Naive B cell (primary cell): ENCODE data around the gene DDIT4. TPM values are rescaled to one million over a fixed set of nuclear protein-coding genes. Genes with fewer than 3 reads are reported as not detected.
"Not testable (repeated sequence)": the region's sequence is repeated elsewhere in the genome, so short reads cannot be mapped to it uniquely, and the experiment has no call there.

Experiments
- ATAC-seq, 2 donors: fragments of 150-1000 bp; cut with Tn5 transposase; 2 replicates each; pipeline ENCODE4 v1.10.0; 2021; ENCODE audit warnings: low read depth in 2 of 2, mild to moderate bottlenecking in 2 of 2, moderate library complexity in 2 of 2
- DNase-seq: peaks from one replicate; pipeline ENCODE4 v3.0.0; 2022
- H3K27ac Mint-ChIP-seq, 6 donors: one replicate each; pipeline ENCODE4 v1.8.0; 2020 to 2022; ENCODE audit warnings: mild to moderate bottlenecking in 6 of 6, mixed read lengths in 6 of 6, moderate library complexity in 5 of 6, inconsistent platforms in 2 of 6
- H3K27me3 Mint-ChIP-seq, 3 donors: one replicate each; pipeline ENCODE4 v1.8.0; 2021 to 2022; ENCODE audit warnings: mixed read lengths in 3 of 3, mild to moderate bottlenecking in 1 of 3
- H3K36me3 Mint-ChIP-seq, 2 donors: one replicate each; pipeline ENCODE4 v1.8.0; 2020 to 2022; ENCODE audit warnings: mixed read lengths in 2 of 2, inconsistent platforms in 1 of 2, mild to moderate bottlenecking in 1 of 2
- H3K4me1 Mint-ChIP-seq, 3 donors: one replicate each; pipeline ENCODE4 v1.8.0; 2020 to 2022; ENCODE audit warnings: mixed read lengths in 3 of 3, inconsistent platforms in 1 of 3, mild to moderate bottlenecking in 1 of 3, moderate library complexity in 1 of 3
- H3K4me3 Mint-ChIP-seq, 8 donors: one replicate each; pipeline ENCODE4 v1.8.0; 2020 to 2022; ENCODE audit warnings: mild to moderate bottlenecking in 8 of 8, mixed read lengths in 8 of 8, moderate library complexity in 8 of 8, inconsistent platforms in 2 of 8
- H3K9me3 Mint-ChIP-seq, 7 donors: one replicate each; pipeline ENCODE4 v1.8.0; 2020 to 2022; ENCODE audit warnings: mixed read lengths in 7 of 7, mild to moderate bottlenecking in 5 of 7, inconsistent platforms in 2 of 7, moderate library complexity in 1 of 7
- polyA plus RNA-seq, 6 donors: library from polyadenylated mRNA; unstranded; fragments of 300-500 nt; fragmentation: Illumina TruSeq; gene quantifications; one replicate each; pipeline ENCODE4 v1.2.3, GENCODE V29; 2021; ENCODE audit warnings: low read depth in 6 of 6

DDIT4 gene
- 100 to 1,000 TPM in 1 of 6 donors, 10 to 100 TPM in 5; 22.6 to 124 (median 78.2) TPM for polyA plus RNA-seq

- Mint-ChIP-seq H3K27ac (peak within 1 kb of the TSS; percentile 91 to 98 (median 96)), H3K4me3 (peak within 1 kb of the TSS; percentile 95 to 100 (median 98)), H3K27me3 (no peaks in the 10 kb centered on the region), H3K4me1 (peaks cover 43 to 62% (median 53%) of the 10 kb centered on the region in 3 donors), H3K9me3 (no peaks in the 10 kb centered on the region), H3K36me3 (peaks cover 5 to 17% of the 10 kb centered on the region in 2 donors)
- ATAC-seq, result peak; percentile 93
- peak; percentile 97 for DNase-seq
Measured at GRCh38 chr10:72273410-72274212, at the start of gene DDIT4. Gene DDIT4 (plus strand): TSS chr10:72273924. CDS start chr10:72274217, 293 bp downstream.

- peaks cover 39 to 70% (median 46%) of the 10 kb centered on the region in 3 donors for H3K4me1 Mint-ChIP-seq
- not testable (repeated sequence) for H3K9me3 Mint-ChIP-seq, ATAC-seq, DNase-seq, H3K36me3 Mint-ChIP-seq, H3K27me3 Mint-ChIP-seq
- H3K27ac Mint-ChIP-seq, result peak overlapping the region; percentile 82 to 95 (median 92)
- peak overlapping the region in 7 of 8 donors; percentile 2 to 67 (median 53) for H3K4me3 Mint-ChIP-seq
Measured at GRCh38 chr10:72224191-72224590, 49.5 kb upstream of the DDIT4 start.

GRCh38 chr10:72226418-72227027 is 47.2 kb upstream of the DDIT4 start:
- DNase-seq (no peak), ATAC-seq (no peak)
- no peaks in the 10 kb centered on the region for H3K27me3 Mint-ChIP-seq
- H3K4me3 Mint-ChIP-seq, result peak overlapping the region in 3 of 8 donors; percentile 15 to 68 (median 24)
- H3K4me1 Mint-ChIP-seq, result peaks cover 41 to 68% (median 51%) of the 10 kb centered on the region in 3 donors
- H3K36me3 Mint-ChIP-seq, result peaks cover 8 to 17% of the 10 kb centered on the region in 2 donors
- H3K9me3 Mint-ChIP-seq, result no peaks in the 10 kb centered on the region
- peak overlapping the region; percentile 56 to 89 (median 69) for H3K27ac Mint-ChIP-seq

GRCh38 chr10:72227826-72228225 is 45.9 kb upstream of the DDIT4 start:
- Mint-ChIP-seq H3K4me3 (peak overlapping the region in 7 of 8 donors; percentile 20 to 80 (median 48)), H3K36me3 (peaks cover 8 to 17% of the 10 kb centered on the region in 2 donors), H3K4me1 (peaks cover 41 to 63% (median 51%) of the 10 kb centered on the region in 3 donors), H3K9me3 (no peaks in the 10 kb centered on the region), H3K27ac (peak overlapping the region in 5 of 6 donors; percentile 67 to 95 (median 76)), H3K27me3 (no peaks in the 10 kb centered on the region)
- DNase-seq (no peak), ATAC-seq (no peak)

- H3K9me3 Mint-ChIP-seq, result no peaks in the 10 kb centered on the region
- no peak for DNase-seq
- peaks cover 8 to 17% of the 10 kb centered on the region in 2 donors for H3K36me3 Mint-ChIP-seq
- peak overlapping the region in 5 of 8 donors; percentile 20 to 80 (median 34) for H3K4me3 Mint-ChIP-seq
- peaks cover 40 to 58% (median 49%) of the 10 kb centered on the region in 3 donors for H3K4me1 Mint-ChIP-seq
- peak overlapping the region in 5 of 6 donors; percentile 21 to 89 (median 67) for H3K27ac Mint-ChIP-seq
- ATAC-seq, result no peak
- no peaks in the 10 kb centered on the region for H3K27me3 Mint-ChIP-seq
Measured at GRCh38 chr10:72228318-72228751, 45.4 kb upstream of the DDIT4 start.

- Mint-ChIP-seq H3K27me3 (no peaks in the 10 kb centered on the region), H3K4me3 (peak overlapping the region in 2 of 8 donors; percentile 13 to 40), H3K4me1 (peaks cover 29 to 46% (median 39%) of the 10 kb centered on the region in 3 donors), H3K27ac (peak overlapping the region in 5 of 6 donors; percentile 36 to 90 (median 76)), H3K9me3 (no peaks in the 10 kb centered on the region), H3K36me3 (peaks cover 8 to 17% of the 10 kb centered on the region in 2 donors)
- DNase-seq (no peak), ATAC-seq (no peak)
Measured at GRCh38 chr10:72229261-72230251, 44.2 kb upstream of the DDIT4 start.

- no peaks in the 10 kb centered on the region for H3K9me3 Mint-ChIP-seq
- H3K4me3 Mint-ChIP-seq, result no peak overlapping the region
- no peaks in the 10 kb centered on the region for H3K27me3 Mint-ChIP-seq
- DNase-seq, result no peak
- ATAC-seq, result no peak
- peaks cover 8 to 18% of the 10 kb centered on the region in 2 donors for H3K36me3 Mint-ChIP-seq
- no peak overlapping the region for H3K27ac Mint-ChIP-seq
- H3K4me1 Mint-ChIP-seq, result peaks cover 16 to 25% (median 19%) of the 10 kb centered on the region in 3 donors
Measured at GRCh38 chr10:72233621-72234020, 40.1 kb upstream of the DDIT4 start.

- Mint-ChIP-seq H3K4me1 (peaks cover 10 to 19% (median 18%) of the 10 kb centered on the region in 3 donors), H3K9me3 (no peaks in the 10 kb centered on the region), H3K27ac (peak overlapping the region in 2 of 6 donors; percentile 33 to 34), H3K27me3 (no peaks in the 10 kb centered on the region), H3K36me3 (peaks cover 12% of the 10 kb centered on the region in 2 donors), H3K4me3 (no peak overlapping the region)
- no peak for DNase-seq
- ATAC-seq, result no peak
Measured at GRCh38 chr10:72234560-72235095, 39.1 kb upstream of the DDIT4 start.

GRCh38 chr10:72235544-72236279 is 38.0 kb upstream of the DDIT4 start:
- H3K36me3 Mint-ChIP-seq, result peaks cover 9 to 13% of the 10 kb centered on the region in 2 donors
- no peak for DNase-seq
- no peak overlapping the region for H3K4me3 Mint-ChIP-seq
- ATAC-seq, result no peak
- H3K27ac Mint-ChIP-seq, result peak overlapping the region; percentile 6 to 89 (median 74)
- H3K27me3 Mint-ChIP-seq, result no peaks in the 10 kb centered on the region
- peaks cover 10 to 19% (median 15%) of the 10 kb centered on the region in 3 donors for H3K4me1 Mint-ChIP-seq
- H3K9me3 Mint-ChIP-seq, result no peaks in the 10 kb centered on the region

- Mint-ChIP-seq H3K27ac (peak overlapping the region in 4 of 6 donors; percentile 68 to 88 (median 74)), H3K36me3 (peaks cover 5 to 8% of the 10 kb centered on the region in 2 donors), H3K4me1 (peaks cover 29 to 42% (median 39%) of the 10 kb centered on the region in 3 donors), H3K9me3 (no peaks in the 10 kb centered on the region), H3K27me3 (no peaks in the 10 kb centered on the region), H3K4me3 (no peak overlapping the region)
- DNase-seq, result no peak
- no peak for ATAC-seq
Measured at GRCh38 chr10:72238392-72239175, 35.1 kb upstream of the DDIT4 start.

GRCh38 chr10:72239409-72239808 is 34.3 kb upstream of the DDIT4 start:
- Mint-ChIP-seq H3K27me3 (no peaks in the 10 kb centered on the region), H3K9me3 (no peaks in the 10 kb centered on the region), H3K4me3 (no peak overlapping the region), H3K27ac (peak overlapping the region in 5 of 6 donors; percentile 6 to 89 (median 76)), H3K36me3 (peaks cover 5 to 8% of the 10 kb centered on the region in 2 donors), H3K4me1 (peaks cover 35 to 51% (median 47%) of the 10 kb centered on the region in 3 donors)
- DNase-seq, result no peak
- ATAC-seq, result no peak
